Loucy (cell line): ENCODE results near the gene SPACA5.
A peak's percentile ranks its signal among the peaks of the same experiment; 100 is the strongest.
"Not testable (repeated sequence)": the region's sequence is repeated elsewhere in the genome, so short reads cannot be mapped to it uniquely, and the experiment has no call there.

ENCODE experiments used
- H2AFZ ChIP-seq: fragments of 200-600 bp; sonication (generic); 2 replicates; pipeline ENCODE4 v1.6.0; 2016; ENCODE audit warnings: antibody characterized with exemption, mild to moderate bottlenecking, low read length, moderate library complexity
- H3F3A ChIP-seq: fragments of 200-600 bp; 2 replicates; pipeline ENCODE4 v1.6.0; 2016; ENCODE audit warnings: antibody characterized with exemption, low read depth, mild to moderate bottlenecking
- H3K27me3 ChIP-seq: fragments of 200-600 bp; sonication (generic); 2 replicates; pipeline ENCODE4 v1.6.1; 2014; ENCODE audit warnings: low read length, mild to moderate bottlenecking; ENCODE audit not compliant: insufficient read depth, poor library complexity, severe bottlenecking
- H3K36me3 ChIP-seq: fragments of 200-600 bp; sonication (generic); 2 replicates; pipeline ENCODE4 v1.6.1; 2016; ENCODE audit warnings: low read length; ENCODE audit not compliant: insufficient read depth
- H3K4me1 ChIP-seq: fragments of 200-600 bp; sonication (generic); 2 replicates; pipeline ENCODE4 v1.5.1; 2014; ENCODE audit warnings: low read length, mild to moderate bottlenecking; ENCODE audit not compliant: insufficient read depth, poor library complexity, severe bottlenecking
- H3K4me2 ChIP-seq: fragments of 200-600 bp; sonication (generic); 2 replicates; pipeline ENCODE4 v1.6.0; 2014; ENCODE audit warnings: antibody characterized with exemption, low read length, low read depth, mild to moderate bottlenecking; ENCODE audit not compliant: poor library complexity, severe bottlenecking
- H3K4me3 ChIP-seq: fragments of 200-600 bp; sonication (generic); 2 replicates; pipeline ENCODE4 v1.5.1; 2014; ENCODE audit warnings: low read length, mild to moderate bottlenecking, mixed read lengths; ENCODE audit not compliant: poor library complexity, severe bottlenecking
- H3K79me2 ChIP-seq: fragments of 200-600 bp; sonication (generic); 2 replicates; pipeline ENCODE4 v1.6.1; 2014; ENCODE audit warnings: low read length; ENCODE audit not compliant: insufficient read depth
- H3K9ac ChIP-seq: fragments of 200-600 bp; sonication (generic); 2 replicates; pipeline ENCODE4 v1.6.0; 2014; ENCODE audit warnings: mild to moderate bottlenecking, low read depth, low read length, moderate library complexity; ENCODE audit not compliant: poor library complexity, severe bottlenecking
- H3K9me2 ChIP-seq: fragments of 200-600 bp; sonication (generic); replicated peaks from 2 replicates; pipeline ENCODE4 v1.6.1; 2016; ENCODE audit warnings: low read depth, low read length, mixed read lengths
- H3K9me3 ChIP-seq: fragments of 200-600 bp; sonication (generic); 2 replicates; pipeline ENCODE4 v1.6.1; 2014; ENCODE audit warnings: mild to moderate bottlenecking, antibody characterized with exemption, low read length, low read depth; ENCODE audit not compliant: insufficient read depth
- H4K20me1 ChIP-seq: fragments of 200-600 bp; sonication (generic); 2 replicates; pipeline ENCODE4 v1.6.0; 2014; ENCODE audit warnings: antibody characterized with exemption, low read length, mild to moderate bottlenecking; ENCODE audit not compliant: insufficient read depth, poor library complexity, severe bottlenecking
- CTCF ChIP-seq: fragments of 200-600 bp; sonication (generic); conservative IDR thresholded peaks from 2 replicates; pipeline ENCODE4 v1.5.1; 2014; ENCODE audit warnings: mild to moderate bottlenecking, antibody characterized with exemption, low read length
- EZH2phosphoT487 ChIP-seq: fragments of 200-600 bp; IDR thresholded peaks from 2 replicates; pipeline ENCODE4 v1.6.1; 2018; ENCODE audit warnings: antibody characterized with exemption, mild to moderate bottlenecking, moderate library complexity, borderline replicate concordance

SPACA5 gene

DNA sequence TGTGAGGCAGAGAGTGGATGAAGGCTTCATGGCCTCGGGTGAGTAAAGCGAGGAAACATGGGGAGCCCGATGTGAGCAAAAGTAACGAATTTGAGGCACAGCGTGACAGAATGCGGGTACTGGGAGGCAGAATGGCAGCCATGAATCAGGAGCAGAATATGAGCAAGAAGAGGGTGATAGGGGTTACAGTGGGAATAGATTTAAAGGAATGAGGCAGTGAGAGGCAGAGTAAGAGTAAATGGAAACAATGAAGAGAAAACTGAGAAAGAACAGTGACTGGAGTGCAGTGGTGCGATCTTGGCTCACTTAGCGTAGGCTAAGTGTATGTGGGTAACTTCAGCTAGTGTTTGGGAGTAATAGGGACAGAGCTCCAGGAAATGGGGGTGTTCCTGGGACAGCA is at the start of gene SPACA5:
TSS of gene SPACA5 (plus strand) at position 301 of the 400 bp plus-strand sequence. CDS start 815 bp downstream, outside the sequence.
- H3F3A ChIP-seq, H3K9me3 ChIP-seq, H2AFZ ChIP-seq, H3K27me3 ChIP-seq, H3K4me2 ChIP-seq, H3K4me3 ChIP-seq, H3K36me3 ChIP-seq, H3K9me2 ChIP-seq, H4K20me1 ChIP-seq, H3K9ac ChIP-seq, H3K4me1 ChIP-seq: not testable (repeated sequence)
- peaks cover 19% of the 10 kb centered on the region for H3K79me2 ChIP-seq

DNA sequence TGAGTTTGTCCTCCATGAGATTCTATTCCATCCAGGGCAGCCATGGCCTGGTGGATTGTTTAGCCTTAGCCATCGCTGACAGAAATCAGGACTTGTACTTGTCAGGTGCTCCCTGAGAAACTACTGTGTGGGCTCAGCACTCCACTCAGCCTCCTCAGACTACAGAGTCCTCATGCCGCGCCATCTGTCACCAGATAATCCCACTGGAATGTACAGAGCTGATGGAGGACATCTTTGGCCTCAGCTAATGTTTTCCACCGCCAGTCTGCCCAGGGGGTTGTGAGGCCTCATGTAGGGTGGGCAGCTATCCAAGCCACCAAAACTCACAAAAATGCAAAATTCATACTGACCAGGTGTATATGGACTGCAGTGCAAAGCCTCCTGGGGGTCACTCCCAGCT is 48.6 kb upstream of the SPACA5 start:
- not testable (repeated sequence) for H3K79me2 ChIP-seq, H3K9ac ChIP-seq, H3K4me3 ChIP-seq, H4K20me1 ChIP-seq, H3K9me2 ChIP-seq, H3K27me3 ChIP-seq, H3K9me3 ChIP-seq, H3K36me3 ChIP-seq, H3F3A ChIP-seq, H3K4me1 ChIP-seq, H2AFZ ChIP-seq, H3K4me2 ChIP-seq

DNA sequence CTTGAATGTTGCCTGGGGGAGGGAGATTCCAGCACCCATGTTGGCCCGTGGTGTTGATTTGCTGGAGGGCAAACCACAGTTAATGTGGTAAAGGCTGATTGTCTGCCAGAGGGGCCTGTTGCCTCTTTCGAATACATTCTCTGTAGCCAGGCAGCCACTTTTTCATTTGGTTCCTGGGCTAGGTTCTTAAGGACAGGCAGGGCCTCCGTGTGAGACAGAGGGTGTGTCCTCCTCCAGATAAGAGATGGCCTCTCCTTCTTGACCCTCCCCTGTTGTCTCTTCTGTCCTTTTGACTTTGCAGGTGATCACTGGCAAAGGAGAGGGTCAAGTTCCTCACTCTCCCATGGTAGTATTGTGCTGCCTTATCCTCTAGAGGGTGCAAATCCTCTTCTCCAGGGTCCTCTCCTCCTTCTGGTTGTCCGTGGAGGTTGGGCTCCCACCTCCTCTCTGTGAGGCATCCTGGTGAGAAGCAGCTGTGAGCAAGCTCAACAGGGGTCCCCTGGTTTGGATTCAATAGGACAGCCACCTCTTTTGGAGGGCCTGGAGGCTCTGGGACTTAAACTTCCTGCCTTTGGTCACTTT is 47.9 kb upstream of the SPACA5 start:
- Histone ChIP-seq H3K9ac (no peak overlapping the region), H4K20me1 (no peaks in the 10 kb centered on the region), H3K79me2 (no peaks in the 10 kb centered on the region), H2AFZ (no peak overlapping the region), H3K4me2 (no peak overlapping the region), H3F3A (no peaks in the 10 kb centered on the region), H3K36me3 (no peaks in the 10 kb centered on the region), H3K4me1 (no peaks in the 10 kb centered on the region), H3K27me3 (no peaks in the 10 kb centered on the region), H3K4me3 (no peak overlapping the region), H3K9me3 (no peaks in the 10 kb centered on the region), H3K9me2 (no peaks in the 10 kb centered on the region)
- TF ChIP-seq CTCF (peak; percentile 53), EZH2phosphoT487 (no peak)

DNA sequence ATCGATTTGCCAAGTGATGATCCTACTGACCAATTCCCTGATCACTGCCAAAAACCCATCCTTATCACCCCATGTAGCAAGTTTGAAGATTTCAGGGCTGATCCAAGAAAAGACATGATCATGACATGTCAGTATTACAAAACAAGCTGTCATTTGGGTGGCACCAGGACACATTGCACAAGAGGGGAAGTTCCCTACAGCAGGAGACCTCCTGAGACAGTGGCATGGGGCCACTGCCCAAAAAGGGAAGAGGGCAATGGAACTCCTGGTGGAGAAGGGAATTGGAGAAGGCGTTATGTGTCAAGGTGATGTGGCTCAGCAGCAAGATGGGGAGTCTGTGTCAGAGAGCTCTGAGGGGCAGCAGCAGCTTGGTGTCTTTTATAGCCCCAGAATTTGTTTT is 46.4 kb upstream of the SPACA5 start:
- Histone ChIP-seq H3K4me1 (no peaks in the 10 kb centered on the region), H3F3A (no peaks in the 10 kb centered on the region), H3K36me3 (no peaks in the 10 kb centered on the region), H3K9ac (no peak overlapping the region), H2AFZ (no peak overlapping the region), H3K4me2 (no peak overlapping the region), H3K4me3 (no peak overlapping the region), H3K79me2 (no peaks in the 10 kb centered on the region), H4K20me1 (no peaks in the 10 kb centered on the region), H3K9me3 (no peaks in the 10 kb centered on the region), H3K27me3 (no peaks in the 10 kb centered on the region), H3K9me2 (no peaks in the 10 kb centered on the region)
- TF ChIP-seq CTCF (no peak), EZH2phosphoT487 (no peak)

DNA sequence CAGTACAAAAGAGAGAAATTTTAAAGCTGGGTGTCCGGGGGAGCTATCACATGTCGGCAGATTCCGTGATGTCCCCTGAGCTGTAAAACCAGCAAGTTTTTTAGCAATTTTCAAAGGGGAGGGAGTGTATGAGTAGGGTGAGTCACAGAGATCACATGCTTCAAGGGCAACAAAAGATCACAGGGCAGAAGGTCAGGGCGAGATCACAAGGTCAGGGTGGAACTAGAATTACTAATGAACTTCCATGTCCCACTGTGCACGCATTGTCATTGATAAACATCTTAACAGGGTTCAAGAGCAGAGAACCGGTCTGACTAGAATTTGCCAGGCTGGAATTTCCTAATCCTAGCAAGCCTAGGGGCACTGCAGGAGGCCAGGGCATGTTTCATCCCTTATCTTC is 45.0 kb upstream of the SPACA5 start:
- not testable (repeated sequence) for H3K4me2 ChIP-seq, H3K36me3 ChIP-seq, H3K27me3 ChIP-seq, H3F3A ChIP-seq, H3K4me3 ChIP-seq, H3K4me1 ChIP-seq, H4K20me1 ChIP-seq, H3K79me2 ChIP-seq, H3K9ac ChIP-seq, H3K9me2 ChIP-seq, H2AFZ ChIP-seq, H3K9me3 ChIP-seq

GRCh38 chrX:47965526-47965925 is 41.3 kb upstream of the SPACA5 start:
- not testable (repeated sequence) for H3K4me3 ChIP-seq, H3F3A ChIP-seq, H2AFZ ChIP-seq, H3K9ac ChIP-seq, H3K9me3 ChIP-seq, H3K9me2 ChIP-seq, H3K79me2 ChIP-seq, H3K27me3 ChIP-seq, H3K4me2 ChIP-seq, H4K20me1 ChIP-seq, H3K36me3 ChIP-seq, H3K4me1 ChIP-seq
